Neuronal stem cell (in vitro differentiated cells): ENCODE data around the gene TYW1B.
"Not testable (repeated sequence)": the region's sequence is repeated elsewhere in the genome, so short reads cannot be mapped to it uniquely, and the experiment has no call there.

Source experiments
- DNase-seq: peaks from one replicate; pipeline ENCODE4 v3.0.0-alpha.2; 2013; ENCODE audit warnings: low spot score
- H2AFZ ChIP-seq: one replicate; pipeline ENCODE4 v1.6.1; 2013; ENCODE audit warnings: mild to moderate bottlenecking, low read length, inconsistent platforms
- H2AK5ac ChIP-seq: 2 replicates; pipeline ENCODE4 v1.6.1; 2013; ENCODE audit warnings: low read depth, mild to moderate bottlenecking, inconsistent platforms, low read length, moderate library complexity, mixed read lengths
- H2BK120ac ChIP-seq: 2 replicates; pipeline ENCODE4 v1.6.1; 2013; ENCODE audit warnings: low read depth, mild to moderate bottlenecking, inconsistent platforms, low read length, moderate library complexity, mixed read lengths
- H2BK12ac ChIP-seq: one replicate; pipeline ENCODE4 v1.6.1; 2013; ENCODE audit warnings: low read length, inconsistent platforms
- H2BK15ac ChIP-seq: 2 replicates; pipeline ENCODE4 v1.6.1; 2013; ENCODE audit warnings: mild to moderate bottlenecking, low read length, inconsistent platforms, mixed read lengths
- H2BK5ac ChIP-seq: one replicate; pipeline ENCODE4 v1.6.1; 2013; ENCODE audit warnings: inconsistent platforms, mild to moderate bottlenecking, low read length, moderate library complexity
- H3K14ac ChIP-seq: one replicate; pipeline ENCODE4 v1.6.1; 2013; ENCODE audit warnings: low read length, inconsistent platforms
- H3K18ac ChIP-seq: 2 replicates; pipeline ENCODE4 v1.6.1; 2013; ENCODE audit warnings: low read length, inconsistent platforms
- H3K23ac ChIP-seq: 2 replicates; pipeline ENCODE4 v1.6.1; 2013; ENCODE audit warnings: low read depth, mild to moderate bottlenecking, mixed read lengths, low read length, inconsistent platforms; ENCODE audit not compliant: poor library complexity
- H3K27ac ChIP-seq: replicated peaks from 3 replicates; pipeline ENCODE4 v1.5.1; 2013; ENCODE audit warnings: low read length, inconsistent platforms
- H3K27me3 ChIP-seq, 3 experiments: 2 replicates each; pipeline ENCODE4 v1.6.1; 2013; ENCODE audit warnings: low read length in 3 of 3, mild to moderate bottlenecking in 2 of 3, inconsistent platforms in 1 of 3, low read depth in 1 of 3, mixed read lengths in 1 of 3, moderate library complexity in 1 of 3; ENCODE audit not compliant: control insufficient read depth in 3 of 3, insufficient read depth in 3 of 3
- H3K36me3 ChIP-seq, 2 donors: replicated peaks in 1 of 2; 2 replicates each; pipeline ENCODE4 v1.6.1; 2013; ENCODE audit warnings: low read length in 2 of 2; ENCODE audit not compliant: control insufficient read depth in 2 of 2, insufficient read depth in 2 of 2
- H3K4ac ChIP-seq: 2 replicates; pipeline ENCODE4 v1.6.1; 2013; ENCODE audit warnings: inconsistent platforms, mild to moderate bottlenecking, low read length, moderate library complexity
- H3K4me1 ChIP-seq, 2 donors: 1 replicate in 1 of 2; 2 replicates in 1 of 2; pipeline ENCODE4 v1.6.1; 2013; ENCODE audit warnings: low read length in 2 of 2, low read depth in 1 of 2; ENCODE audit not compliant: control insufficient read depth in 2 of 2, insufficient read depth in 1 of 2
- H3K4me2 ChIP-seq: one replicate; pipeline ENCODE4 v1.6.1; 2013; ENCODE audit warnings: mild to moderate bottlenecking, low read length, inconsistent platforms; ENCODE audit not compliant: insufficient read depth, poor library complexity, severe bottlenecking
- H3K4me3 ChIP-seq, 2 donors: 2 replicates each; pipeline ENCODE4 v1.5.1; 2013; ENCODE audit warnings: low read length in 2 of 2, mild to moderate bottlenecking in 2 of 2, inconsistent platforms in 1 of 2, moderate library complexity in 1 of 2
- H3K79me1 ChIP-seq: one replicate; pipeline ENCODE4 v1.6.1; 2013; ENCODE audit warnings: low read depth, mild to moderate bottlenecking, inconsistent platforms, low read length, moderate library complexity
- H3K9ac ChIP-seq: one replicate; pipeline ENCODE4 v1.6.1; 2013; ENCODE audit warnings: mild to moderate bottlenecking, low read depth, low read length, inconsistent platforms; ENCODE audit not compliant: poor library complexity
- H3K9me3 ChIP-seq, 2 donors: replicated peaks in 1 of 2; 2 replicates each; pipeline versions ENCODE3 to v1.6.1; 2013; ENCODE audit warnings: low read length in 2 of 2, mild to moderate bottlenecking in 2 of 2, inconsistent platforms in 1 of 2, low read depth in 1 of 2, mixed read lengths in 1 of 2, moderate library complexity in 1 of 2; ENCODE audit not compliant: control insufficient read depth in 2 of 2, insufficient read depth in 1 of 2
- H4K8ac ChIP-seq: one replicate; pipeline ENCODE4 v1.6.1; 2013; ENCODE audit warnings: low read depth, mild to moderate bottlenecking, inconsistent platforms, low read length, moderate library complexity
- H4K91ac ChIP-seq: one replicate; pipeline ENCODE4 v1.6.1; 2013; ENCODE audit warnings: low read length, low read depth, mild to moderate bottlenecking, inconsistent platforms; ENCODE audit not compliant: poor library complexity
- WGBS, 2 donors: extraction: QIAGEN DNeasy Blood & Tissue Kit; methylation state at CpG; one replicate each; pipeline ENCODE4 v1.1.7; 2013; ENCODE audit warnings: missing lambda C conversion rate in 2 of 2, mixed read lengths in 1 of 2; ENCODE audit not compliant: insufficient read length in 2 of 2, insufficient replicate concordance in 1 of 2; ENCODE audit errors: extremely low coverage in 2 of 2; 5-methylcytosine and 5-hydroxymethylcytosine counted together

TYW1B gene

DNA sequence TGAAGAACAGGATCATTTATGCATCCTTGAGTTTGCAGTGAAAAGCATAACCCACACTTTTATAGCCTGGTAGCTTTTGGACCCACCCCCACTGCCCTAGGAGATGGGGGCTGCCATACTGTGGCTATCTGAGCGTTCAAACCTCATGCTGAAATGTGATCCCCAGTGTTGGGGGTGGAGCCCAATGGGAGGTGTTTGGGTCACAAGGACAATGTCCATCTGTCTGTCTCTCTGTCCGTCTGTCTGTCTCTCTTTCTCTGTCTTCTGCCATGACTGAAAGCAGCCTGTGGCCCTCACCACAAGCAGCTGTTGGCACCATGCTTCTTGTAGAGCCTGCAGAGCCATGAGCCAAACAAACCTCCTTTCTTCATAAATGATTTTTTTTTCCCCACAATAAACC is 207.1 kb downstream of the TYW1B start:
- H3K36me3 ChIP-seq, H2BK120ac ChIP-seq, H3K4me1 ChIP-seq, H3K9ac ChIP-seq, H3K9me3 ChIP-seq, H3K14ac ChIP-seq, H2BK15ac ChIP-seq, H3K79me1 ChIP-seq, DNase-seq, H3K4me2 ChIP-seq, H3K18ac ChIP-seq, H4K91ac ChIP-seq, H3K27ac ChIP-seq, H3K23ac ChIP-seq, H3K27me3 ChIP-seq, H2BK12ac ChIP-seq, H4K8ac ChIP-seq, H2AK5ac ChIP-seq, H2BK5ac ChIP-seq, H2AFZ ChIP-seq, H3K4ac ChIP-seq, H3K4me3 ChIP-seq: not testable (repeated sequence)
- WGBS, 2 donors: no CpG with 5 or more reads among the region's 2 CpGs

DNA sequence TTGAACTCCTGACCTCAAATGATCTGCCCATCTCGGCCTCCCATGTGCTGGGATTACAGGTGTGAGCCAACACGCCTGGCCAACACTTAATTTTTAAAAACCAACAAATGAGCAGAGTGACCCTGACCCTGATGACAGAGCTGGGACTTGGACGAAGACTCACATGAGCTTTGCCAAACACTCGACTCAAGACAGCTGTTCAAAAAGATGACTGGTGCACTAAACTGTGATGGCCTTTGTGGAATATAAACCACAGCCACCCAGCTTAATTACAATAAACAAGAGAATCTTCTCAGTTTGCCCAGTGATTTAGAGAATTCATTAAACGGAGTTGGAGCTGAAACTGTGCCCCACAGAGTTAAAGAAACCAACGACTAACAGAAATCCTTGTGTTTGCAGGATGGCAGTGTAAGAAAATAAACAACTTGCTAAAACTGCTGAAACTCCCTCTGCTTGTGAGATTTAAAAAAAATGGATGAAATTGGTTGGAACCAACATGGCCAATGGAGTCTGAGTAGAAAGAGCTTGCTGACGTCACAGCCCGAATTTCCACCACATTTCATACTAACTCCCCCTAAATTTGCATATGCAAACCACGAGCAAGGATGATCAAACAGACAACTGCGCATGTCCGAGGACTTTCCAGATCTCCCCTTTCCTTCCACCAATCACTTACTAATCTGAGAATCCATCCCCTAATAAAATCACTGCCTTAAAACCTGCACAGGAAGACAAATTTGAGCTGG is 209.4 kb downstream of the TYW1B start:
- not testable (repeated sequence) for H3K18ac ChIP-seq

GRCh38 chr7:72609761-72610160 is 218.2 kb downstream of the TYW1B start:
- WGBS, 2 donors: no CpG with 5 or more reads among the region's 5 CpGs
- H2AK5ac ChIP-seq, H3K36me3 ChIP-seq, H3K4ac ChIP-seq, H3K9ac ChIP-seq, H3K27me3 ChIP-seq, H3K18ac ChIP-seq, H2BK15ac ChIP-seq, H3K4me3 ChIP-seq, H3K79me1 ChIP-seq, H4K91ac ChIP-seq, H2BK5ac ChIP-seq, H3K27ac ChIP-seq, H4K8ac ChIP-seq, H2AFZ ChIP-seq, H2BK12ac ChIP-seq, H2BK120ac ChIP-seq, DNase-seq, H3K23ac ChIP-seq, H3K4me2 ChIP-seq, H3K9me3 ChIP-seq, H3K14ac ChIP-seq, H3K4me1 ChIP-seq: not testable (repeated sequence)

More for the DNA sequence above, 209.4 kb downstream of the TYW1B start:
- H3K9ac ChIP-seq, H3K79me1 ChIP-seq, H3K36me3 ChIP-seq, DNase-seq, H4K91ac ChIP-seq, H3K4ac ChIP-seq, H3K4me1 ChIP-seq, H3K14ac ChIP-seq, H4K8ac ChIP-seq, H3K4me2 ChIP-seq, H2AFZ ChIP-seq, H3K9me3 ChIP-seq, H3K27ac ChIP-seq, H3K23ac ChIP-seq, H2BK120ac ChIP-seq, H3K4me3 ChIP-seq, H2BK12ac ChIP-seq, H2BK15ac ChIP-seq, H3K27me3 ChIP-seq, H2AK5ac ChIP-seq, H2BK5ac ChIP-seq: not testable (repeated sequence)
- no CpG with 5 or more reads among the region's 11 CpGs for WGBS, 2 donors

GRCh38 chr7:72607988-72608387 is 220.0 kb downstream of the TYW1B start:
- not testable (repeated sequence) for H3K4me3 ChIP-seq, H3K14ac ChIP-seq, H4K91ac ChIP-seq, H3K4ac ChIP-seq, H3K27ac ChIP-seq, H2BK5ac ChIP-seq, H2AK5ac ChIP-seq, H2BK15ac ChIP-seq, H2BK12ac ChIP-seq, H3K9ac ChIP-seq, H3K36me3 ChIP-seq, H3K79me1 ChIP-seq, H3K23ac ChIP-seq, H3K27me3 ChIP-seq, H3K18ac ChIP-seq, H2AFZ ChIP-seq, DNase-seq, H3K4me1 ChIP-seq, H3K4me2 ChIP-seq, H3K9me3 ChIP-seq, H2BK120ac ChIP-seq, H4K8ac ChIP-seq
